Myometrial cell (primary cell): ENCODE data around the gene TMC7. TPM values are rescaled to one million over a fixed set of nuclear protein-coding genes. Genes with fewer than 3 reads are reported as not detected.

Source experiments
- total RNA-seq: library from RNA; depleted of rRNA; stranded (reverse); fragments of >200 nt; gene quantifications from 2 replicates; pipeline ENCODE4 v1.2.3, GENCODE V29; 2015

The TMC7 gene
- total RNA-seq, result under 0.01 TPM in 2 replicates

DNA sequence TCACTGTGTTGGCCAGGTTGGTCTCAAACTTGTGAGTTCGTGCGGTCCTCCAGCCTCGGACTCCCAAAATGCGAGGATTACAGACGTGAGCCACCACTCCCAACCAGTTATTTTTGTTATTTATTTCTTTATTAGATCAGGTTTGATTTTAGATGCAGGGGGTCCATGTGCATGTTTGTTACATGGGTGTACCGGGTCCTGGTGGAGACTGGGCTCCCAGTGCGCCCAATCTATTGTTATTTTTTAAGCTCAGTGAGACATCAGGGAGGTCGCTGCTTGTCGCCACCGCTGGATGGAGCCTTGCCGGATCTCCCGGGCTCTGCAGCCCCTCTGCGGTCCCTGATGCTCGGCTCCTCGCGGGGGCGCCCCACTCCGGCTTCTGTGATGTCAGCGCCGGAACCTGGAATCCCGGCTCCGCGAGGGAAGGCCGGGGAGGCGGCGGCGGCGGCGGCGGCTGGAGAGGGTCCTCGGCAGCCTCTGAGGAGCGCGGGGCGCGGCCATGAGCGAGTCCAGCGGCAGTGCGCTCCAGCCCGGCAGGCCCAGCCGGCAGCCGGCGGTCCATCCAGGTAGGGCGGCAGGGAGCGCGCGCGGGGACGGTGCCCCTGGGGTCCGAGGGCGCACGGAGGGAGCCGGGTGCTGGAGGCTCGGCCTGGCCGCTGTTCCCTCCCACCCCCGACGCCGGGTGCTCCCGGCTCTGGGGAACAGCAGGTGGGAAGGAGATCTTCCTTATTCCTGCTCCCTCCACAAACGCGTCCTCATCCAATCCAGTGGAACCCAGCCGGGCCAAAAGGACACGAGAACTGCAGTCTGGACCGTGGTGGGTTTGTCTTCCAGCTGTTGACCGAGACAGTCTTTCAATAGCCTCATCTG is at the start of gene TMC7:
TSS of gene TMC7 (plus strand) at position 370 of the 870 bp plus-strand sequence. CDS start at position 500, 130 bp downstream.

GRCh38 chr16:19067349-19068236 is 83.9 kb downstream of the TMC7 start, which contains the start of gene COQ7:
TSS of gene COQ7 (plus strand) at chr16:19067614. CDS start at chr16:19067665, 51 bp downstream.

Other genes with a start within 250 kb of the TMC7 start
- 2,324 and 2,466 TPM in 2 replicates for gene RPS15A, start 193.6 kb upstream of the TMC7 start, total RNA-seq
- 253 and 343 TPM in 2 replicates for gene ARL6IP1, start 182.4 kb upstream of the TMC7 start, total RNA-seq
- gene SMG1, start 57.5 kb upstream of the TMC7 start, total RNA-seq, result 17.9 and 20.7 TPM in 2 replicates
- 6.2 and 22.2 TPM in 2 replicates for gene COQ7, start 83.7 kb downstream of the TMC7 start, total RNA-seq
- 19.0 and 29.6 TPM in 2 replicates for gene ITPRIPL2, start 130.0 kb downstream of the TMC7 start, total RNA-seq
- not detected in 2 replicates for gene SYT17, start 184.3 kb downstream of the TMC7 start, total RNA-seq